Stimulated activated naive CD4-positive, alpha-beta T cell (primary cell): Measurements from ENCODE around the gene RABEP2.
A peak's percentile ranks its signal among the peaks of the same experiment; 100 is the strongest.
"Not testable (repeated sequence)": the region's sequence is repeated elsewhere in the genome, so short reads cannot be mapped to it uniquely, and the experiment has no call there.

ENCODE experiments used
- DNase-seq, 6 experiments: peaks; one replicate each; lab custom pipeline; 2025; lab: John Stamatoyannopoulos, UW

Gene RABEP2, protein sequence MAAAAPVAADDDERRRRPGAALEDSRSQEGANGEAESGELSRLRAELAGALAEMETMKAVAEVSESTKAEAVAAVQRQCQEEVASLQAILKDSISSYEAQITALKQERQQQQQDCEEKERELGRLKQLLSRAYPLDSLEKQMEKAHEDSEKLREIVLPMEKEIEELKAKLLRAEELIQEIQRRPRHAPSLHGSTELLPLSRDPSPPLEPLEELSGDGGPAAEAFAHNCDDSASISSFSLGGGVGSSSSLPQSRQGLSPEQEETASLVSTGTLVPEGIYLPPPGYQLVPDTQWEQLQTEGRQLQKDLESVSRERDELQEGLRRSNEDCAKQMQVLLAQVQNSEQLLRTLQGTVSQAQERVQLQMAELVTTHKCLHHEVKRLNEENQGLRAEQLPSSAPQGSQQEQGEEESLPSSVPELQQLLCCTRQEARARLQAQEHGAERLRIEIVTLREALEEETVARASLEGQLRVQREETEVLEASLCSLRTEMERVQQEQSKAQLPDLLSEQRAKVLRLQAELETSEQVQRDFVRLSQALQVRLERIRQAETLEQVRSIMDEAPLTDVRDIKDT

DNA sequence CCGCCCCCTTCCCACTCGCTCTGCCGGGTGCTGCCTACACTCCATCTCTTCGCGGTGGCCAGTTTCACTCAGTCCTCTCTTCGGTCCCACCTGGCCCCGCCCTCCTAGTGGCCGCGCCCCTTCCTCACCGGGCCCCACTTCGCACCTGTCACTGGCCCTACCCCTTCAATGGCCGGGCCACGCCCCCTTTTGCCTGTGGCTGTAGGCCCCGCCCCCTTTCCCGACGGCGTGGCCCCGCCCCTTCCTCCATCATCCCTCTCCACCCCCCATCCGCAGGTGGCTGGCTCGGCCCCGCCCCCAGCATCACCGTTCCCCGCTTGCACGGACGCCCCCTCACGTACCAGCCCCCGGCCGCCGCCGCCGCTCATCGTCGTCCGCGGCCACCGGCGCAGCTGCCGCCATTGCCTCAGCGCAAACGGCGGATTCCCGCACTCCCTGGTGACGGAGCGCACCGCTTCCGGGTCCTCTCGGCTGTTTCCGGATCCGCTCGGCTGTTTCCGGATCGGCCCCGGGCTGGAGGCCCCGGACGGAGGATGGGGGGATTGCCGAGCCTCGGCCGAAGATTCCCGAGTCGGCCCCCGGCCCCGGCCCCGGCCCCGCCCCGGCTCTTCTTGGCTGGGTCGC lies at the start of gene RABEP2:
Gene RABEP2, minus strand, starts transcription at position 477 of the 624 bp plus-strand sequence. Its CDS starts 75 bp downstream, at position 402.
- DNase-seq, result peak; percentile 91 to 99 (median 94)

DNA sequence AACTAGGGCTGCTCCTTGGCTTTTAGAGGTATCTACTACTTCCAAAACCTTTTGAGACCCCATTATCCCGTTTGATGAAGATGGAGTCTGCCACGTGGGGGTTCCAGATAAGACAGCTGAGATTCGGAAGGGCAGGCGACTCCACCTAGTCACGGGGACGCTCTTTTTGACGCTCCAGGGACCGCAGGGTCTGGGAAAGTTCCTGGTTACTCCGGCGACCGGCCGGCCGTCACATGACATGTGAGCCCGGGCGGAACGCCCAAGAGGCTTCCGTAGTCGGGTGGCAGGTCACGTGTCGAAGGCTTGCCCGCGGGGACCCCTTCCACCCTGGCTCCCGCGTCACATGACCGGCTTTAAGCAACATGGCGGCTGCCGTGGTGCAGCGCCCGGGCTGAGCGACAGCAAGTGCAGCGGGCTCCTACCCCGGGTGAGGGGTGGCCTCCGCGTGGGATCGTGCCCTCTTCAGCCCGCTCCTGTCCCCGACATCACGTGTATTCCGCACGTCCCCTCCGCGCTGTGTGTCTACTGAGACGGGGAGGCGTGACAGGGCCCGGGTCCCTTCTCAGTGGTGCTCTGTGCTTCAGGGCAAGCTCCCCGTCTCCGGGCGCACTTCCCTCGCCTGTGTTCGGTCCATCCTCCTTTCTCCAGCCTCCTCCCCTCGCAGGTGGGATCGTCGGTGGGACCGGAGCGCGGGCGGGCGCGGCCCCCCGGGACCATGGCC lies 49.6 kb upstream of the RABEP2 start, which contains the start of gene SPNS1:
Gene SPNS1, plus strand, starts transcription at position 342 of the 721 bp plus-strand sequence. Its CDS starts 374 bp downstream, at position 716.
- DNase-seq, result peak; percentile 78 to 88 (median 84)

GRCh38 chr16:28974007-28974436 lies 49.0 kb upstream of the RABEP2 start:
- no peak for DNase-seq

DNA sequence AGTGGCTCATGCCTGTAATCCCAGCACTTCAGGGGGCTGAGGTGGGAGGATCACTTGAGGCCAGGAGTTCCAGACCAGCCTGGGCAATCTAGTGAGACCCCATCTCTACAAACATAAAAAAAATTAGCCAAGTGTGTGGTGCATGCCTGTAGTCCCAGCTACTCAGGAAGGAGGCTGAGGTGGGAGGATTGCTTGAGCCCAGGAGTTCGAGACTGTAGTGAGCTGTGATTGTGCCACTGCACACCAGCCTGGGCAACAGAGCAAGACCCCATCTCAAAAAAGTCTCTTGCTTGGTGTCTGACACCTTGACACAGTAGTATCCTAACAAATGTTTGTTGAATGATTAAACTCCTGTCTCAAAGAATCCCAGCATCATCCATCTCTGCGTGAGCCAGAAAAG lies 44.7 kb upstream of the RABEP2 start:
- DNase-seq, result not testable (repeated sequence)

GRCh38 chr16:28967156-28967555 lies 42.1 kb upstream of the RABEP2 start:
- no peak for DNase-seq

- no peak for DNase-seq
Observed at GRCh38 chr16:28964496-28964895, 39.5 kb upstream of the RABEP2 start.

DNA sequence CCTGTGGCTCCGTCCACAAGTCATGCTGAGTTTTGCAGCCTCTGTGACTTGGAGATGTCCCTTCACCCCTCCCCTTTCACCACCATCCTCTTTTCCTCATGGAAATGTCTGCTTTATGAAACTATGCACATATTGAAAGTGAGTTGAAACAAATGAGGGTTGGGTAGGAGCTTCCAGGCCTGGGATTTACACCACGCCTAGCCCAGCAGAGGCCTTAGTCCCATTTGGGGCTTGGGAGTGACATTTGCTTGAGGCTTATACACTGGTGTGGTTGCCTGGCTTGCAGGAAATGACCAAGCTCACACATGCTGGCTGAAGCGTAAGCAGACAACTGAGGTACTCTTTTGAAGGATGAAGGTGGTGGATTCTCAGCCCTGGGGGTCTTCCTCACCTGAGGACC lies 39.0 kb upstream of the RABEP2 start:
- DNase-seq, result no peak

- no peak for DNase-seq
Observed at GRCh38 chr16:28958836-28959235, 33.8 kb upstream of the RABEP2 start.

GRCh38 chr16:28958216-28958615 lies 33.2 kb upstream of the RABEP2 start:
- DNase-seq, result no peak

- no peak for DNase-seq
Observed at GRCh38 chr16:28951410-28951943, 26.4 kb upstream of the RABEP2 start.

GRCh38 chr16:28950648-28951409 lies 25.8 kb upstream of the RABEP2 start, which contains the start of gene NFATC2IP:
Gene NFATC2IP (plus strand): TSS chr16:28950937. CDS start chr16:28951012, 75 bp downstream.
- DNase-seq, result peak; percentile 97 to 100 (median 99)

DNA sequence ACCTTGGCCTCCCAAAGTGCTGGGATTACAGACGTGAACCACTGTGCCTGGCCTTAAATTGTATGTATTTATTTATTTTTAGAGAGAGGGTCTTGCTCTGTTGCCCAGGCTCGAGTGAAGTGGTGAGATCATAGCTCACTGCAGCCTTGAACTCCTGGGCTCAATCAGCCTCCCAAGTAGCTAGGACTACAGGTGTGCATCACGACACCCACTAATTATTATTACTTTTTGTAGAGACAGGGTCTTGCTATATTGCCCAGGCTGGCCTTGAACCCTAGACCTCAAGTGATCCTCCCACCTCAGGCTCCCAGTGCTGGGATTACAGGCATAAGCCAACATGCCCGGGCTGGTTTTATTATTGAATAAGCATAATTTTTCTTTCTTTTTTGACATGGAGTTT lies 21.6 kb upstream of the RABEP2 start:
- no peak for DNase-seq

DNA sequence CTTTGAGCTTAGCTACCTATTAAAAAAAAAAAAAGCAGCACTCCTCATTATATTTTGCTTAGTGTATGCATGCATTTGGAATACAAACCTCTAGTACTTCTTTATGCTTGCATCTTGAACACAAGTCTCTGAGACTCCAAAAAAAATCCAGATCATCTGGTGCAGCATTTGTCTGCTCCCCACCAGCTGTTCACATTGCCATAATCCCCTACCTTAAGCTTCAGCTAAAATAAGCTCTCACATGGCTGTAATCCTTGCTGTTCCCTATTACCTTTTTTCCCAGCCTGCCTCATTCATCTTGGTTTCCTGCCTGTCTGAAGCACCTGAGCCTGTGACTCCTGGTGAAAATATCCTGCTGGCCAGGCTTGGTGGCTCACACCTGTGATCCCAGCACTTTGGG lies 18.2 kb upstream of the RABEP2 start:
- no peak for DNase-seq

- DNase-seq, result not testable (repeated sequence)
Observed at GRCh38 chr16:28939825-28940224, 14.8 kb upstream of the RABEP2 start.

DNA sequence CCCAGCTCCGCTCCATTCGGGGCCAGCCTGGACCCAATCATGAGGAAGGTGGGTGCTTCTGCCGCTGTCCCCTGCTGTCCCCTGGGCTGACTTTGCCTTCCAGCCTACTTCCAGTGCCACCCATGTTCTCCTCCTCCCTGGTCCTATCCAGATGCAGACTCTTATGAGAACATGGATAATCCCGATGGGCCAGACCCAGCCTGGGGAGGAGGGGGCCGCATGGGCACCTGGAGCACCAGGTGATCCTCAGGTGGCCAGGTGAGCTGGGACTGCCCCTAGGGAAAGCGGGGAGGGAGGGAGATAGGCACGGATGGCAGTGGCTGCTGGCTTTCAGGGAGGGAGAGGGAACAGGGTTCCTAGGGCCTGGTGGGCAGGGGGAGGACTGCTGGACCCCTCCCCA lies 13.7 kb upstream of the RABEP2 start:
- no peak for DNase-seq

- no peak for DNase-seq
Observed at GRCh38 chr16:28937222-28937876, 12.3 kb upstream of the RABEP2 start.

- DNase-seq, result no peak
Observed at GRCh38 chr16:28936784-28937155, 11.7 kb upstream of the RABEP2 start.

DNA sequence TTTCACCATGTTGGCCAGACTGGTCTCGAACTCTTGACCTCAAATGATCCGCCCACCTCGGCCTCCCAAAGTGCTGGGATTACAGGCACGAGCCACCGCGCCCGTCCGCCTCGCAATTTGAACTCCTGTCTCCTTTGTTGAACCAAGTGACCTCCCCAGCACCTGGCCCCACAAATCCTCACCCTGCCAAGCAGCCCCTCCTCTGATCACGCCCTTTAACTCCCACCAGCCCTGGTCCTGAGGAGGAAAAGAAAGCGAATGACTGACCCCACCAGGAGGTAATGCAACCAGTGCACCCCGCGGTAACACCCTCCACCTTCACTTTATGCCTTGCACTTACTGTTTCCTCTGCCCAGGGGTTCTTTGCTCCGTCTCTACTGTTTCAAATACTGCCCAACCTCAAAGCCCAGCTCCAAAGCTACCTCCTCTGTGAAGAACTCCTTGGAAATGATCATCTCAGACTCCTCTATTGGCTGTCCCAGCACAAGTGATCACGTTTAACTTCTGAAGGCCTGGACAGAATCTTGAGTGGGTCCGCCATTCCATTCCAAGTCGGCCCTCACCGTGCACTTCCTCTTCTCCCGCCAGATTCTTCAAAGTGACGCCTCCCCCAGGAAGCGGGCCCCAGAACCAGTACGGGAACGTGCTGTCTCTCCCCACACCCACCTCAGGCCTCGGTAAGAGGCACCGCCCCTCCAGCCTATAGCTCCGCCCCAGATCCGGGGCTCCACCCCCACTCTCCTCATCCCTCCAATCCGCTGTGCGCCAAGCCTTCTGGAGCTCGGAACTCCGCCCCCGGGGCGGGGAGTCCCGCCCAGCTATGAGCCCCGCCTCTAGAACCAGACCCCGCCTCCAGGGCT lies 11.1 kb upstream of the RABEP2 start:
- DNase-seq, result peak; percentile 71 to 89 (median 84)

DNA sequence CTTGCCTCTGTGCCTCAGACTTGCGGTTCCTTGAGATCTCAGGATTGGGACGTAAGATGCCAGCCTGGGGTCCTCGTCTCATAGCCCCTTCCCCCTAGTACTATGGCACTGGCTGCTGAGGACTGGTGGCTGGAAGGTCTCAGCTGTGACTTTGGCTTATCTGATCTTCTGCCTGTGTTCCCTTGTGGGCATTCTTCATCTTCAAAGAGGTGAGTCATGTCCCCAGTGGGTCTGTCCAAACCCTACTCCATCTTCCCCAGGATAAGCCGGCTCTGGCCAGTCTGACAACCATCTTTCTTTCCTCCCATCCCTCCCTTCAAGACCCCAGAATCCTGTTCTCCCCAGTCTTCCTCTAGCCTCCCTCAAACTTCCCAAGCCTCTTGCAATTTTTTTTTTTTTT lies 10.3 kb upstream of the RABEP2 start:
- no peak for DNase-seq

DNA sequence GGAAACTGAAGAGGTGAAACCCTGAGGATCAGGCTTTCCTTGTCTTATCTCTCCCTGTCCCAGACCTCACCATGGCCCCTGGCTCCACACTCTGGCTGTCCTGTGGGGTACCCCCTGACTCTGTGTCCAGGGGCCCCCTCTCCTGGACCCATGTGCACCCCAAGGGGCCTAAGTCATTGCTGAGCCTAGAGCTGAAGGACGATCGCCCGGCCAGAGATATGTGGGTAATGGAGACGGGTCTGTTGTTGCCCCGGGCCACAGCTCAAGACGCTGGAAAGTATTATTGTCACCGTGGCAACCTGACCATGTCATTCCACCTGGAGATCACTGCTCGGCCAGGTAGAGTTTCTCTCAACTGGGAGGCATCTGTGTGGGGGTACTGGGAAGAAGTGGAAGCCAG lies 8.1 kb upstream of the RABEP2 start:
- DNase-seq, result no peak
